GM12878 (cell line): ENCODE measurements around the gene LRRC8D. TPM values are rescaled to one million over a fixed set of nuclear protein-coding genes. Genes with fewer than 3 reads are reported as not detected.

Experiments
- ATAC-seq: fragments of 200-7000 bp; cut with Tn5 transposase; 3 replicates; pipeline ENCODE4 v1.9.1; 2020; ENCODE audit warnings: mild to moderate bottlenecking, moderate library complexity
- BruUV-seq: library from RNA; stranded (reverse); fragments of 400-500 nt; replicated peaks from 2 replicates; lab custom pipeline; 2021; lab: Mats Ljungman, UMichigan
- CTCF ChIA-PET: fragments of 300-600 bp; sonication (Branson Sonifier 250); formaldehyde crosslinking; extraction: SDS; loops from one replicate; lab custom pipeline; 2021; ENCODE audit warnings: inconsistent platforms; lab: Yijun Ruan, JAX
- POLR2A ChIA-PET: fragments of 350-600 bp; formaldehyde crosslinking; extraction: SDS; loops from one replicate; lab custom pipeline; 2021; ENCODE audit warnings: inconsistent platforms; lab: Charles Lee
- RAD21 ChIA-PET: fragments of 300-600 bp; sonication (Branson Sonifier 250); formaldehyde crosslinking; loops from one replicate; lab custom pipeline; 2023; ENCODE audit warnings: antibody characterized with exemption; ENCODE audit not compliant: unreplicated experiment; lab: Charles Lee
- SMC1A ChIA-PET: fragments of 300-600 bp; sonication (Branson Sonifier 250); formaldehyde crosslinking; loops from one replicate; lab custom pipeline; 2023; ENCODE audit not compliant: unreplicated experiment, uncharacterized antibody; lab: Charles Lee
- DNase-seq: peaks from one replicate; pipeline ENCODE4 v3.0.0-alpha.2; 2011; ENCODE audit warnings: low read depth, low spot score
- FAIRE-seq: peaks from 3 replicates; lab custom pipeline; 2011; peaks lifted over from hg19 to GRCh38; lab: Jason Lieb, UNC
- H2AFZ ChIP-seq: 2 replicates; pipeline ENCODE4 v1.6.0; 2011; ENCODE audit warnings: low read depth, low read length, control low read depth; ENCODE audit not compliant: control insufficient read depth
- H3K27ac ChIP-seq: 2 replicates; pipeline ENCODE4 v1.5.1; 2011; ENCODE audit warnings: control low read depth; ENCODE audit not compliant: control insufficient read depth, insufficient read depth
- H3K27me3 ChIP-seq, 2 experiments: replicated peaks in 1 of 2; 2 replicates each; pipeline versions ENCODE4 v1.6.0 to v1.6.1; 2011; ENCODE audit warnings: low read length in 1 of 2; ENCODE audit not compliant: control insufficient read depth in 2 of 2, insufficient read depth in 2 of 2
- H3K36me3 ChIP-seq, 2 experiments: 2 replicates each; pipeline ENCODE4 v1.5.1; 2011; ENCODE audit warnings: low read length in 1 of 2; ENCODE audit not compliant: control insufficient read depth in 2 of 2, insufficient read depth in 2 of 2
- H3K4me1 ChIP-seq: 2 replicates; pipeline ENCODE4 v1.6.1; 2011; ENCODE audit warnings: mild to moderate bottlenecking, low read length, moderate library complexity, mixed read lengths; ENCODE audit not compliant: control insufficient read depth, insufficient read depth
- H3K4me2 ChIP-seq: 2 replicates; pipeline ENCODE4 v1.6.0; 2011; ENCODE audit warnings: control low read depth; ENCODE audit not compliant: control insufficient read depth, insufficient read depth
- H3K4me3 ChIP-seq: fragments of 200-600 bp; sonication (generic); 2 replicates; pipeline ENCODE4 v1.5.1; 2016
- H3K79me2 ChIP-seq: 2 replicates; pipeline ENCODE4 v1.6.0; 2011; ENCODE audit warnings: low read length; ENCODE audit not compliant: control insufficient read depth, insufficient read depth
- H3K9ac ChIP-seq: 2 replicates; pipeline ENCODE4 v1.8.0; 2011; ENCODE audit warnings: low read length, control low read depth, mixed read lengths; ENCODE audit not compliant: control insufficient read depth, insufficient read depth
- H3K9me3 ChIP-seq: replicated peaks from 3 replicates; pipeline ENCODE4 v1.5.1; 2011; ENCODE audit warnings: mild to moderate bottlenecking, low read length; ENCODE audit not compliant: control insufficient read depth, insufficient read depth
- H4K20me1 ChIP-seq: 2 replicates; pipeline ENCODE4 v1.6.0; 2011; ENCODE audit not compliant: control insufficient read depth, insufficient read depth
- CBX5 ChIP-seq: sonication (generic); IDR thresholded peaks from 2 replicates; pipeline ENCODE4 v1.6.1; 2016; ENCODE audit warnings: low read depth, moderate library complexity, mild to moderate bottlenecking, inconsistent platforms
- ETV6 ChIP-seq, 2 experiments: fragments of 450-650 bp in 1 of 2; IDR thresholded peaks in 1 of 2; conservative IDR thresholded peaks in 1 of 2; 2 replicates each; pipeline ENCODE4 v1.6.1; 2014; ENCODE audit warnings: antibody characterized with exemption in 1 of 2, borderline replicate concordance in 1 of 2, low read depth in 1 of 2, mild to moderate bottlenecking in 1 of 2, moderate library complexity in 1 of 2
- IRF4 ChIP-seq: IDR thresholded peaks from 2 replicates; pipeline ENCODE4 v1.6.1; 2011; ENCODE audit warnings: low read depth, low read length
- JUNB ChIP-seq: IDR thresholded peaks from 2 replicates; pipeline ENCODE4 v1.6.1; 2016; ENCODE audit warnings: antibody characterized with exemption, mild to moderate bottlenecking
- MEF2A ChIP-seq: IDR thresholded peaks from 2 replicates; pipeline ENCODE4 v1.6.1; 2011; ENCODE audit warnings: low read depth, mild to moderate bottlenecking, low read length, moderate library complexity; ENCODE audit not compliant: insufficient read depth
- RUNX3 ChIP-seq: IDR thresholded peaks from 2 replicates; pipeline ENCODE4 v1.6.1; 2012; ENCODE audit warnings: low read length, inconsistent platforms
- WGBS: methylation state at CpG from one replicate; pipeline ENCODE4 v1.1.6; 2016; ENCODE audit warnings: low lambda C conversion rate; ENCODE audit not compliant: insufficient replicate concordance, insufficient coverage; ENCODE audit errors: missing lambda C conversion rate; 5-methylcytosine and 5-hydroxymethylcytosine counted together
- in situ Hi-C: fragments of 300-500 bp; cut with MboI; formaldehyde crosslinking; loops from 9 replicates; pipeline ENCODE4 v1.14.3; 2018; ENCODE audit warnings: mixed read lengths
- intact Hi-C: fragments of 100-400 bp; cut with micrococcal nuclease; formaldehyde crosslinking; loops from one replicate; pipeline ENCODE4 v1.14.2; 2022; ENCODE audit not compliant: unreplicated experiment
- polyA plus RNA-seq, 11 experiments: library from polyadenylated mRNA; depleted of rRNA in 4 of 11; unstranded in 6 of 11; stranded (reverse) in 5 of 11; fragments of >200 nt; fragmentation: Nextera tagmentation in 4 of 11; fragmentation: Illumina TruSeq in 1 of 11; extraction: Ambion mirVana in 4 of 11; extraction: Trizol in 1 of 11; gene quantifications; 1 replicate in 1 of 11; 2 replicates in 10 of 11; pipeline versions ENCODE4 v1.2.1 to v1.2.3, GENCODE V29; 2011 to 2016; ENCODE audit warnings: inconsistent platforms in 2 of 11, missing spikeins in 2 of 11, low read depth in 1 of 11
- total RNA-seq, 4 experiments: library from RNA; depleted of rRNA in 3 of 4; stranded (reverse); fragments of >200 nt in 3 of 4; fragmentation: Illumina TruSeq in 1 of 4; extraction: Trizol in 1 of 4; gene quantifications; 2 replicates each; pipeline versions ENCODE4 v1.2.1 to v1.2.3, GENCODE V29; 2013 to 2021

LRRC8D gene
- total and polyA plus RNA-seq, 10 of the 15 experiments (the other 5 are each of a cell fraction or from before 2014, with no cell fraction given), result 5.6 to 44.1 (median 26.8) TPM

GRCh38 chr1:89881415-89882058 lies 60.7 kb downstream of the LRRC8D start:
- Histone ChIP-seq H3K4me2 (no peak overlapping the region), H3K27ac (no peak overlapping the region), H3K4me3 (no peak overlapping the region), H2AFZ (no peak overlapping the region), H3K9me3 (peaks cover 8% of the 10 kb centered on the region), H3K9ac (no peak overlapping the region), H4K20me1 (no peaks in the 10 kb centered on the region), H3K79me2 (no peaks in the 10 kb centered on the region; the same call in 1 of the 2 replicates), H3K27me3 (no peaks in the 10 kb centered on the region), H3K4me1 (no peaks in the 10 kb centered on the region), H3K36me3 (peaks cover 0 to 3% of the 10 kb centered on the region in 2 experiments; a peak in 1 of 4 replicates)
- CTCF ChIA-PET, result interaction anchor here (0.7 to 2.0 kb wide), 2 partner anchors 100 to 105 kb away, joined by 3 to 5 read pairs; no protein-coding TSS in a partner anchor
- SMC1A ChIA-PET, result interaction anchor here (1.2 kb wide), 2 partner anchors 23 to 31 kb away, joined by 3 read pairs; no protein-coding TSS in a partner anchor
- RAD21 ChIA-PET, result no interaction called here
- 100% methylated on average over 1 of the region's 1 CpG for WGBS
- ATAC-seq, result no peak
- DNase-seq, result peak; percentile 5
- no TSS peak for BruUV-seq
- POLR2A ChIA-PET, result interaction anchor here (0.6 kb wide), 1 partner anchor 25 kb away, joined by 9 read pairs; no protein-coding TSS in a partner anchor
- intact Hi-C loops, result loop anchor here (5.0 kb wide), 1 partner anchor 59 kb away; the partner anchor contains the start of gene LRRC8D
- in situ Hi-C loops, result no loop called here
- TF ChIP-seq JUNB (0 out of 2 replicates have a peak, but pooled peaks have one; percentile 34), MEF2A (no peak), IRF4 (0 out of 2 replicates have a peak, but pooled peaks have one; percentile 7), ETV6 (conservative IDR thresholded peaks at IDR 0.05 in 1 of 2, IDR thresholded peaks at IDR 0.05 in 1 of 2; ENCODE audit: borderline replicate concordance in 1 of 2, low read depth in 1 of 2) (peak in 1 of 2 experiments; percentile 89; a peak in 2 of 4 replicates), CBX5 (peak; percentile 77; the same call in 1 of the 2 replicates), RUNX3 (peak; percentile 59)
- TF ChIP-seq, all 136 proteins: peak for 5
- no peak for FAIRE-seq
